ENCODE data around the gene CANT1. TPM values are rescaled to one million over a fixed set of nuclear protein-coding genes. Genes with fewer than 3 reads are reported as not detected.

CANT1 gene
- total RNA-seq, 1 experiment from 2014 or later = 33.0 TPM

DNA sequence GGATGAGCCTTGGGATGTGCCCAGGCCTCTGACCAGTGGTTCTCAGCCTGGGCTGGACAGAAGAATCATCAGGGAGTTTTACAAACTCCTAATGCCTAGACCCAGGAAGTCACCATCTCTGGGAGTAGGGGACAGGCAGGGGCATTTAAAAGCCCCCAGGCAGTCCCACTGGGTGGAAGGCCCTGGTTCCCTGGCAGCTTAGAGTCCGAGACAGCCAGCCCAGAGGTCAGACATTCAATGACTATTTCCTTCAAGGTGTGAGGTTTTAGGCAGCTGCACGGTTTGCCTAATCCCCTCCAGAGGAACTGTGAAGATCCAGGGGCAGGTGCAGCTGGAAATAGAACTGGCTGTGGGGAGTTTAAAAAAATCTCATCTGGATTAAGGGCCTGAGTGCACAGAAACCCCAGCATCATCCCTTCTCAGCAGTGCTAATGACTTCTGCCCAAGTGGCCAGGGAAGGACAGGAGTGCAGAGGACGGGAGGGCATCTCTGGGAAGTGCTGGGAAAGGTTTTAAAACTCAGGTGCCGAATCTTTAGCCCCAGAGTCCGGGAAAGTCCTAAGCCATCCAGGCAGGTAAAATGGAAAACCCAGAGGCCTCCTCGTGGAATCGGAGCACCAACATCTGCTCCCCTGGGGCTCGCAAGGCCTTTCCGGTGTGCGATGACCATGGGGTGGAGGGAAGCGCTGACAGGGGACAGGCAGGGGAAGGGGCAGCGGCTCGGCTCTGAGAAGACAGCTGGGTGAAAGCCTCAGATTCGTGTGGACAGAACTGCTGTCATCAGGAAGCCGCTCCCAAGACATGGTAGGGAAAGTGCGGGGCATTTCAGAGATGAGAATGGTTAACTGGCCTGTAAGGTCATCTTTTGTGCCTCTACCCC, 28.3 kb downstream of the CANT1 start:
- Histone ChIP-seq H3K79me2 (ENCODE audit: insufficient read depth, low read length) (no peaks in the 10 kb centered on the region), H2AK5ac (ENCODE audit: insufficient read length, low read length) (no peak overlapping the region), H3K9me3 (ENCODE audit: control insufficient read depth, low read depth, low read length) (no peaks in the 10 kb centered on the region), H3K27ac (ENCODE audit: insufficient read length, low read depth, low read length) (no peak overlapping the region), H3K56ac (ENCODE audit: insufficient read length, low read depth, low read length) (no peak overlapping the region), H2AFZ (ENCODE audit: low read length) (no peak overlapping the region), H3K18ac (ENCODE audit: insufficient read length, low read depth, low read length) (no peak overlapping the region), H3K4me1 (ENCODE audit: insufficient read depth, low read length) (no peaks in the 10 kb centered on the region; the same call in 1 of the 2 replicates), H3T11ph (ENCODE audit: low read length) (no peak overlapping the region), H2BK20ac (ENCODE audit: low read depth, low read length, poor library complexity, severe bottlenecking) (no peak overlapping the region), H4K20me1 (ENCODE audit: control insufficient read depth, insufficient read depth, insufficient read length) (no peaks in the 10 kb centered on the region), H3K23me2 (ENCODE audit: insufficient read length, low read depth, low read length, poor library complexity, severe bottlenecking) (no peaks in the 10 kb centered on the region), H2BK15ac (ENCODE audit: low read depth, low read length) (no peak overlapping the region), H3K79me1 (ENCODE audit: insufficient read depth, low read depth, low read length, poor library complexity, severe bottlenecking) (no peaks in the 10 kb centered on the region), H2BK12ac (ENCODE audit: insufficient read length, low read depth, low read length) (no peak overlapping the region), H3K4me2 (ENCODE audit: insufficient read depth, insufficient read length, low read length) (no peak overlapping the region), H3K4ac (ENCODE audit: low read depth, low read length) (no peak overlapping the region), H4K5ac (ENCODE audit: insufficient read length, low read depth, low read length) (no peak overlapping the region), H2BK5ac (ENCODE audit: insufficient read length, low read length) (no peak overlapping the region), H2BK120ac (ENCODE audit: low read depth, low read length, poor library complexity, severe bottlenecking) (no peak overlapping the region), H3K27me3 (ENCODE audit: insufficient read depth, low read length) (no peaks in the 10 kb centered on the region), H3K9ac (ENCODE audit: extremely low read depth, insufficient read length, low read length) (no peak overlapping the region), H3K14ac (ENCODE audit: insufficient read depth, low read length) (no peak overlapping the region), H4K8ac (replicated peaks; ENCODE audit: insufficient read length, low read depth, low read length) (no peak overlapping the region), H3K23ac (ENCODE audit: insufficient read length, low read depth, low read length) (no peak overlapping the region), H4K91ac (ENCODE audit: insufficient read length, low read depth, low read length) (no peak overlapping the region)
- peaks cover 11 to 21% of the 10 kb centered on the region in 2 experiments for H3K4me1 Mint-ChIP-seq
- TF ChIP-seq, protein P1, sequence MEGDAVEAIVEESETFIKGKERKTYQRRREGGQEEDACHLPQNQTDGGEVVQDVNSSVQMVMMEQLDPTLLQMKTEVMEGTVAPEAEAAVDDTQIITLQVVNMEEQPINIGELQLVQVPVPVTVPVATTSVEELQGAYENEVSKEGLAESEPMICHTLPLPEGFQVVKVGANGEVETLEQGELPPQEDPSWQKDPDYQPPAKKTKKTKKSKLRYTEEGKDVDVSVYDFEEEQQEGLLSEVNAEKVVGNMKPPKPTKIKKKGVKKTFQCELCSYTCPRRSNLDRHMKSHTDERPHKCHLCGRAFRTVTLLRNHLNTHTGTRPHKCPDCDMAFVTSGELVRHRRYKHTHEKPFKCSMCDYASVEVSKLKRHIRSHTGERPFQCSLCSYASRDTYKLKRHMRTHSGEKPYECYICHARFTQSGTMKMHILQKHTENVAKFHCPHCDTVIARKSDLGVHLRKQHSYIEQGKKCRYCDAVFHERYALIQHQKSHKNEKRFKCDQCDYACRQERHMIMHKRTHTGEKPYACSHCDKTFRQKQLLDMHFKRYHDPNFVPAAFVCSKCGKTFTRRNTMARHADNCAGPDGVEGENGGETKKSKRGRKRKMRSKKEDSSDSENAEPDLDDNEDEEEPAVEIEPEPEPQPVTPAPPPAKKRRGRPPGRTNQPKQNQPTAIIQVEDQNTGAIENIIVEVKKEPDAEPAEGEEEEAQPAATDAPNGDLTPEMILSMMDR (conservative IDR thresholded peaks at IDR 0.05) = no peak
- no peak overlapping the region for H3K4me3 Mint-ChIP-seq
- H3K9me3 Mint-ChIP-seq = no peaks in the 10 kb centered on the region
- DNase-seq = no peak
- H3K36me3 Mint-ChIP-seq (ENCODE audit: insufficient read depth in 1 of 3, low read depth in 3 of 3) = peaks cover 0 to 2% (median 0%) of the 10 kb centered on the region in 3 experiments; a peak in 2 of 7 replicates
- no CpG with 5 or more reads among the region's 16 CpGs for WGBS (ENCODE audit: extremely low coverage, insufficient read length, low lambda C conversion rate)
- no peak overlapping the region; a peak in 1 of 7 replicates for H3K27ac Mint-ChIP-seq
- peaks cover 13% of the 10 kb centered on the region for H3K27me3 Mint-ChIP-seq (ENCODE audit: low read depth)
